ENCODE results near the gene ELL. TPM values are rescaled to one million over a fixed set of nuclear protein-coding genes. Genes with fewer than 3 reads are reported as not detected.
A peak's percentile ranks its signal among the peaks of the same experiment; 100 is the strongest.

The ELL gene
- total and polyA plus RNA-seq, 3 donors from 2014 or later = 48.0 to 76.1 (median 75.8) TPM

DNA sequence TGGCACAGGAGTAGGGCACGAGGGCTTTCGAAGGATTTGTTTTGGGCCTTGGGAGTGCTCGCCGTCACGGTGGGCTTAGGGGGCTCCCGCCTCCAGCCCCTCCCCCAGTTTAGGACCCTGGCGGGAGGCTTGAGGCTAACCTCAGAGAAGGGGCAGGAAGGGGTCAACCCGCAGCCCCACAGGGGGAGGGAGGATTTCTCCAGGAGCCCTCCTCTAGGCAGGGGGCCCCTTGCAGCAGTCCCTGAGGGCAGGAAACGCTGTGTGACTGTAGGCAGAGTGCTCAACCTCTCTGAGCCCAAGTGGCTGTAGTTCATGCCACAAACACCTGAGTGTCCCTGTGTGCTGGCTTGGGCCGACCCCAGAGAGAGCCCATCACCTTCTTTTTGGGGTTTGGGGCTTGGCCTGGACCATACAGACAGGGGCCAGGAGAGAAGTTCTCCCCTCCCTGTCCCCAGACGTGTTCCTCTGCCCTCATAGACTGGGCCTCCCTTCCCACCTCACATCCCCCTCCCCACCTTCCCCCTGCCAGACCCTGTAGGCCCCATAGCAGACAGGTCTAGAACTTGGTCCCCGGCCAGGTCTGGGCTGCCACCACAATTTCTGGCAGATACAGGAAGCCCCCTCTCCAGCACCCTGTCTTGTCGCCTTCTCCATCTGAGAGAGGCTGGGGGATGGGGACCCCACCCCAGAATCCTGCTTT lies 92.0 kb downstream of the ELL start:
- no peak for DNase-seq
- 44 to 49% methylated on average over 5 to 12 of the region's 13 CpGs for WGBS, 2 donors

DNA sequence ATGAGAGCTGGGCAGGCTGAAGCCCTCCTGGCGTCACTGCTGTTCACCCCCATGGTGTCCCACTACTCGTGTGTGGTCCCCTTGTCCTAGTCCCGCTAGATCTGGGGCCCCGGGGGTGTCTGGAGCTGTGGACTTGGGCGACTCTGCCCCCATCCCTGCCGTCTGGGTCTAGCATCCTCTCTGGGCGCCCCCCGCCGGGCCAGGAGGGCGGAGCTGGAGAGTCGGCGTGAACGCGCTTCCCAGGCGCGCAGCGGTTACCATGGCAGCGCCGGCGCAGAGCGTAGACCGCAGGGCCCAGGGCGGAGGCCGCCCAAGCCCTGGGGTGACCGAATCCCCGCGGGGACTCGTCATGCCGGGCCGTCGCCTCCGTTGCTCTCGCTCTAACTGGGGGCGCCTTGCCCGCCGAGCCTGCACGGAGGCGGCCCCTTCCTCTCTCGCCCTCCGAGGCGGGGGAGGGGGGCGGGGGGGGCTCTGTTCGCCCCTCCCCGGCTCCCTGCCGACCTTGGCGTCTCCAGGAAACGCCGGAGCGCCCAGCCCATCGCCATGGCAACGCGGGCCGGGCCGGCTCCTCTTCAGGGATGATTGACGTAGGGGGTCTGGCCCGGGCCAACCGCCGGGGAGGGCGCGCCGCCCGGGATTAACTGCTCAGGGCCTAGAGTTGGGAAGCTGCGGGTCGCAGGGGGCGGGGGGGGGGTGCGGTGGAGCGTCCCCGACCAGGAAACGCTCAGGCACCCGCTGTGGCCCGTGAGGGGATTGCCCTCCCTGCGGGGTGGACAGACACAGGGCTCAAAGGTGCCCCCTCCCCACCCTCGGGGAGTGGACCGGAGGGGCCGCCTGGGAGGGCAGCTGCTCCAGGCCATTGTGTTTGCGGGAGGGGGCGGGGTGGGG lies 92.8 kb downstream of the ELL start:
- peak overlapping the region; percentile 61 to 86 for H3K27ac ChIP-seq
- H3K9me3 ChIP-seq = no peaks in the 10 kb centered on the region
- H3K4me1 ChIP-seq = peaks cover 57% of the 10 kb centered on the region
- TF ChIP-seq CTCF (IDR thresholded peaks at IDR 0.05) = no peak
- no peak for TF ChIP-seq POLR2A (IDR thresholded peaks at IDR 0.05)
- no peaks in the 10 kb centered on the region for H3K27me3 ChIP-seq
- H3K36me3 ChIP-seq (ENCODE audit: low read depth, missing control alignments) = no peaks in the 10 kb centered on the region
- WGBS, 2 donors = 12 to 30% methylated on average over 2 to 24 of the region's 77 CpGs
- DNase-seq = peak; percentile 91
- H3K4me3 ChIP-seq = peak overlapping the region; percentile 44 to 52
- intact Hi-C loops (cut with DNase I; ENCODE audit: low total_unique reads) = no loop called here

More for the DNA sequence above, 92.0 kb downstream of the ELL start:
- TF ChIP-seq CTCF (IDR thresholded peaks at IDR 0.05) (no peak), POLR2A (IDR thresholded peaks at IDR 0.05) (no peak)
- intact Hi-C loops (cut with DNase I; ENCODE audit: low total_unique reads) = no loop called here
- H3K27me3 ChIP-seq = no peaks in the 10 kb centered on the region
- H3K4me1 ChIP-seq = peaks cover 59% of the 10 kb centered on the region
- no peaks in the 10 kb centered on the region for H3K36me3 ChIP-seq (ENCODE audit: low read depth, missing control alignments)
- no peaks in the 10 kb centered on the region for H3K9me3 ChIP-seq
- peak overlapping the region; percentile 61 to 86 for H3K27ac ChIP-seq
- peak overlapping the region in 1 of 2 donors; percentile 52 for H3K4me3 ChIP-seq

DNA sequence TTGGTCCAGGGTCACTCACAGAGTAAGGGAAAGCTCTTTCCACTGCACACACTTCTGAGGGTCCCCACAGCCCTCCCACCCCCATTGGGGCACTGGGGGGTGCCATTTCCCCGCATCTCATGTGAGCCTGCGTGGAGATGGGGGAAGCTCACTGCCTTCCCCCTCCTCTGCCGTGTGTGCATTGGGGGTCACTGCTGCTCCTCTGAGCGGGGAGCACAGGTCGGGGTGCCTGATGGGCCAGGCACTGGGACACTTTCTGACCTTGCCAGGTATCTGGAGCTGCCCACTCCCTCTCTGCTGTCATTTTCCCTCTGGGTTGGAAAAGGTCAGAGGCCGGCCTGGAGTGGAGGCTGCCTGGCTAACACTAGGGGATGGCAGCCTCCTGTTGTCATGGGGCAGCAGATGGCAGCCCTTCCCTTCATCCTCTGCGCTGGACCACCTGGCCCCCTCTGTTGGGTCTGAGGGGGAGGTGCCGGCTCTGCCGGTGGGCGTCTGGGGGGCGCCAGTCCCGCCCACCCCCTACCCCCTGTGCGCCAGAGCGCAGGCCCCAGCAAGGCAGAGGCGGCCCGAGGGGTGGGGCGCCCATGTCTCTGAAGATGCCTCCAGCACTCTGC lies 93.6 kb downstream of the ELL start:
- peak overlapping the region in 1 of 2 donors; percentile 44 for H3K4me3 ChIP-seq
- H3K36me3 ChIP-seq (ENCODE audit: low read depth, missing control alignments) = no peaks in the 10 kb centered on the region
- TF ChIP-seq CTCF (IDR thresholded peaks at IDR 0.05) (no peak), POLR2A (IDR thresholded peaks at IDR 0.05) (no peak)
- intact Hi-C loops (cut with DNase I; ENCODE audit: low total_unique reads) = no loop called here
- WGBS, 2 donors = 64 to 90% methylated on average over 3 to 17 of the region's 17 CpGs
- no peak for DNase-seq
- peak overlapping the region; percentile 61 to 86 for H3K27ac ChIP-seq
- no peaks in the 10 kb centered on the region for H3K9me3 ChIP-seq
- H3K4me1 ChIP-seq = peaks cover 63% of the 10 kb centered on the region
- no peaks in the 10 kb centered on the region for H3K27me3 ChIP-seq

DNA sequence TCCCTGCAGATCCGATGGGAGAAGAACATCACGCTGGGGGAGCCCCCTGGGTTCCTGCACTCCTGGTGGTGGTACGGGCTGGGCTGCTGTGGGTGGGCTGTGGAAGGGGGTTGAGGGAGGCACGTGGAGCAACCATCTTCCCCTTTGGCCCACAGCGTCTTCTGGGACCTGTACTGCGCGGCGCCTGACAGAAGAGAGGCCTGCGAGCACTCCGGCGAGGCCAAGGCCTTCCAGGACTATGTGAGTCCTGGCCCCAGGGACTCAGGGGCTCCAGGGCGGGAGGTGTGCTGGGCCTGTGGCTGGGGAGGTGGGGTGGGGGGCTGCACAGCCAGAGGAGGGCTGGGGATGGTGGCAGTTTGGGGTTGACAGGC lies 94.1 kb downstream of the ELL start:
- no peaks in the 10 kb centered on the region for H3K9me3 ChIP-seq
- 60 to 66% methylated on average over 7 to 12 of the region's 12 CpGs for WGBS, 2 donors
- H3K27ac ChIP-seq = peak overlapping the region in 1 of 2 donors; percentile 86
- no peak for TF ChIP-seq CTCF (IDR thresholded peaks at IDR 0.05)
- TF ChIP-seq POLR2A (IDR thresholded peaks at IDR 0.05) = no peak
- no peak overlapping the region for H3K4me3 ChIP-seq
- no peaks in the 10 kb centered on the region for H3K36me3 ChIP-seq (ENCODE audit: low read depth, missing control alignments)
- H3K4me1 ChIP-seq = peaks cover 62% of the 10 kb centered on the region
- no peak for DNase-seq
- no peaks in the 10 kb centered on the region for H3K27me3 ChIP-seq
- intact Hi-C loops (cut with DNase I; ENCODE audit: low total_unique reads) = no loop called here

All from testis (tissue), 3 donors.